ENCODE measurements around the gene IFT43.

Gene IFT43

DNA sequence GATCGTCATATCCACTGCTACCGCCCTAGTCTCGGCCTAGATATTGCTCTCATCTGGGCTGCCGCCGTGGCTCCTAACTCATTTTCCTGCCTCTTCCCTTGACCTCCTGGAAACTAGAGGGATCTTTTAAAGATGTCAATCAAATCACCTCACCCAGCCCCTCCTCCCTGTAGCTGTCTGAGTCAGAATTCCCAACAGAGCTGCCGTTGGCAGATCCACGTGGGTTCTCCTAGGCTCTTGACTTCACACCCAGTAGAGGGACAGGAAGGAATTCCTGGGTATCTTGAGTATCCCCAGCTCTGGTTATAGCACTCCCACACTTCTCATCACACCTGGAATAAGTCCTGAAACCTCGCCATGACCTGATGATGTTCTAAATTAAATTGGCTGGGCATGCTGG is 15.7 kb upstream of the IFT43 start:
- no peaks in the 10 kb centered on the region for H3K36me3 ChIP-seq (ENCODE audit: control insufficient read depth, insufficient read depth, low read length)
- no peak overlapping the region for H3K9ac ChIP-seq (ENCODE audit: low read length)
- H3K9me3 ChIP-seq (ENCODE audit: control insufficient read depth, low read length): no peaks in the 10 kb centered on the region
- peaks cover 6% of the 10 kb centered on the region for H3K4me1 ChIP-seq (ENCODE audit: control insufficient read depth, insufficient read depth, low read length)
- no peak overlapping the region for H3K4me3 ChIP-seq (ENCODE audit: low read length)
- H3K27me3 ChIP-seq (ENCODE audit: control insufficient read depth, insufficient read depth, low read length): no peaks in the 10 kb centered on the region

DNA sequence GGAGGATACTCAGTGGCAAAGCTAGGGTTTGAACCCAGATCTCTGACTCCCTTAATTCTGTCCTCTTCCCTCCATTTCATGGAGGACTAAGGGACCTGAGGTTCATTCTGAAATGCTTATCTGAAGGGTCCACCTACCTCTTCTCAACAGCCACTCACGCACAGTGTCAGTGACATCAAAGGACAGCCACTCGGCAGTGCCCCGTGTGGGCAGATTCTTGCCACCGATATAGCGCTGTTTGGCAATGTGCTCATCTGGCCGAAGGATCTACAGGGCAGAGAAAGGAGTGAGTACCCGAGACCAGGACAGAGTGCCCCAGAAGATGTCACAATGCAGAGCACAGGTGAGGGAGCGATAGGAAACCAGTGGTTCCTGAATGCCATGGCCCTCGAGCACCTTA is 14.6 kb upstream of the IFT43 start:
- Histone ChIP-seq H3K36me3 (ENCODE audit: control insufficient read depth, insufficient read depth, low read length) (no peaks in the 10 kb centered on the region), H3K4me3 (ENCODE audit: low read length) (no peak overlapping the region), H3K9ac (ENCODE audit: low read length) (no peak overlapping the region), H3K27me3 (ENCODE audit: control insufficient read depth, insufficient read depth, low read length) (no peaks in the 10 kb centered on the region), H3K9me3 (ENCODE audit: control insufficient read depth, low read length) (no peaks in the 10 kb centered on the region), H3K4me1 (ENCODE audit: control insufficient read depth, insufficient read depth, low read length) (peaks cover 6% of the 10 kb centered on the region)

DNA sequence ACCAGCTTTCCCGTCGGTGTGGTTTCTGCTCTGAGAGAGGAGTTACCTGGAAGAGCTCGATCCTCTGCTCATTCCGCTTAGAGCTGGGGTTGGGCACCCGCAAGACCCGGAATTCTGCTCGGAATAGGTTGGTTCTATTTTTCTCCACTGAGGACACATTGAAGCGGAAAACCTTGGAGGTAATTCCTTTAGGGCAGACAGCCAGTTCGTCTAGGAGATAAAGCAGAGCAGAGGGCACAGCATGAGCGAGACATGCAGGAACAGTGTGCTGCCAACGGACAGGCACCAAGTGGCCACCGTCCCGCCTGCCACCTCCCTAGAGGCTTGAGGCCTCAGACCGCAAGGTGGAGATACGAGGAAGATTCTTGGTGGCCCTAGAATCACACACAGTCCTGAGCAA is 14.1 kb upstream of the IFT43 start:
- Histone ChIP-seq H3K36me3 (ENCODE audit: control insufficient read depth, insufficient read depth, low read length) (no peaks in the 10 kb centered on the region), H3K9ac (ENCODE audit: low read length) (no peak overlapping the region), H3K27me3 (ENCODE audit: control insufficient read depth, insufficient read depth, low read length) (no peaks in the 10 kb centered on the region), H3K9me3 (ENCODE audit: control insufficient read depth, low read length) (no peaks in the 10 kb centered on the region), H3K4me3 (ENCODE audit: low read length) (no peak overlapping the region), H3K4me1 (ENCODE audit: control insufficient read depth, insufficient read depth, low read length) (peaks cover 6% of the 10 kb centered on the region)

DNA sequence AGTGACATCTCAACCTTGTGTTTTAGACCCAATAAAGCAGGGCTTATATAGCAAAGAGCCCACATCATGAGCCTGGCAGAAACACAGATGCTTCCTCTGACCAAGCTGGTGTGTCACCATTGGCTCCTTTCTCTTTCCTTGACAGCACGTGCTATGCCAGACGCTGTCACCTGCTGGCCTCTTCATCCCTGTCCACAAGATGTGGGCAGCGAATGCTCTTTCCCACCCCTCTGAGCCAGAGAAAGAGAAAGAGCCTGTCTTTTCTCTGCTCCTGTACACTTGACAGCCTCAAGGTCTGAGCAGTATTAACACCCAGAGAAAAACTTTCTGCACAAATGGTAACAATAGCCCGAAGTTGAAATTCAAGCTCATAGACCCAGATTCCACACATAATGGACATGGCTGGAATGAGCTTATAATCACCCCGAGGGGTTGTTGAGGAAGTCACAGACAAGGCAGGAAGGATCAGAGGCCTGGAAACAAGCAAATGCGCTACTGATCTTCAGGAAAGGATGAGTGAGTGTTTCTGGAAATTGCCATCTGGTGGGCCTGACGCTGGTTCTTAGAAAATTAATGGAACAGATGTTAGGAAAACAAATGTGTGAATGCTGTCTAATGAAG is 12.7 kb upstream of the IFT43 start:
- no peak overlapping the region for H3K9ac ChIP-seq (ENCODE audit: low read length)
- H3K4me1 ChIP-seq (ENCODE audit: control insufficient read depth, insufficient read depth, low read length): peaks cover 6% of the 10 kb centered on the region
- H3K36me3 ChIP-seq (ENCODE audit: control insufficient read depth, insufficient read depth, low read length): no peaks in the 10 kb centered on the region
- no peak overlapping the region for H3K4me3 ChIP-seq (ENCODE audit: low read length)
- H3K9me3 ChIP-seq (ENCODE audit: control insufficient read depth, low read length): no peaks in the 10 kb centered on the region
- H3K27me3 ChIP-seq (ENCODE audit: control insufficient read depth, insufficient read depth, low read length): no peaks in the 10 kb centered on the region

DNA sequence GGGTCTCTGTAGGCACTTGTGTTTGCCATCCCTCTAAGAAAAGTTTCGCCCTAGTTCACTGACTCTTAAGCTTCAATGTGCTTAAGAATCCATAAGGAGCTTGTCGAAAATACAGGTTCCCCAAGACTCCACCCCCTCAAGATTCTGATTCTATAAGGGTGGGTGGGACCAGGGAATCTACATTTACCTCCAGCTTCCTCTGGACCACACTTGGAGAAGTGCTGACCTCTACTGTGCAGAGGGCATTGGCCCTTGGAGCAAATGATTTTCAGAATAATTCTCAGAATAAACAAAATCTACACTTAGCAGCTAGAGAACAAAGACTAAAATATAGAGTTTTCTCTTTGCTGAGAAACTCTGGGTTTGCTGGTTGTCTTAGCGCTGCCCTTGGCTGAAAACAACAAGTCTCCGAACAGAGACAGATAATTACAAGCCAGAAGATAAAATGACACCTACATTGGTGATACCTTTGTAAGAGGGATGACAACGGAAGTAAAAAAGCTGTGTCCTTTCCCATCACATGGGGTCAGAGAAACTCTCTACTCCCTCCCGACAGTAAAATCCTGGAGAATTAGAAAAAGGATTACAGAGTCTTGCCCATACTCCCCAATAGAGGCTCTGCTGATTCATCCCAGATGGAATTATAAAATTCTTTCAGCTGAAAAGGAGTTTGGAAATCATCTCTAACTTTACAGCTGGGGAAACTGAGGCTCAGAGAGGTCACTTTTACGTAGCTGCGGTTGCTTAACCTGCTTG is 8.6 kb upstream of the IFT43 start:
- Histone ChIP-seq H3K4me1 (ENCODE audit: control insufficient read depth, insufficient read depth, low read length) (peaks cover 19% of the 10 kb centered on the region), H3K9ac (ENCODE audit: low read length) (no peak overlapping the region), H3K9me3 (ENCODE audit: control insufficient read depth, low read length) (no peaks in the 10 kb centered on the region), H3K27me3 (ENCODE audit: control insufficient read depth, insufficient read depth, low read length) (no peaks in the 10 kb centered on the region), H3K4me3 (ENCODE audit: low read length) (no peak overlapping the region), H3K36me3 (ENCODE audit: control insufficient read depth, insufficient read depth, low read length) (no peaks in the 10 kb centered on the region)

DNA sequence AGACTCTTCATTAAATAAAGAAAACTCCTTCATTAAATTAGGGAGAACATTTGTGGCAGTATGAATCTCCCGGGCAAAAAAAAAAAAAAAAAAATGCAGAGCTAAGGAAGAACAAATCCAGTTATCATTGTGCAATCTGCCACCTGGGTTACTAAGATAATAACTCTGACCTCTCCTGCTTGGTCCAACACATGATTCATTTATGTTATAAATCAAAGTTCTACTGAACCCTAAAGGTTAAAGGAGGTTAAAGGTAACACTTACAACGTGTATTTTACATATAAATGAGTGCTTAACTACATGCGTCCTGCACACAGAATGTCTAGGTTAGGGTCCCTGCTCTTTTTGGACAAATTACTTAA is 8.0 kb upstream of the IFT43 start:
- Histone ChIP-seq H3K9ac (ENCODE audit: low read length) (no peak overlapping the region), H3K27me3 (ENCODE audit: control insufficient read depth, insufficient read depth, low read length) (no peaks in the 10 kb centered on the region), H3K4me3 (ENCODE audit: low read length) (no peak overlapping the region), H3K36me3 (ENCODE audit: control insufficient read depth, insufficient read depth, low read length) (no peaks in the 10 kb centered on the region), H3K9me3 (ENCODE audit: control insufficient read depth, low read length) (no peaks in the 10 kb centered on the region), H3K4me1 (ENCODE audit: control insufficient read depth, insufficient read depth, low read length) (peaks cover 19% of the 10 kb centered on the region)

DNA sequence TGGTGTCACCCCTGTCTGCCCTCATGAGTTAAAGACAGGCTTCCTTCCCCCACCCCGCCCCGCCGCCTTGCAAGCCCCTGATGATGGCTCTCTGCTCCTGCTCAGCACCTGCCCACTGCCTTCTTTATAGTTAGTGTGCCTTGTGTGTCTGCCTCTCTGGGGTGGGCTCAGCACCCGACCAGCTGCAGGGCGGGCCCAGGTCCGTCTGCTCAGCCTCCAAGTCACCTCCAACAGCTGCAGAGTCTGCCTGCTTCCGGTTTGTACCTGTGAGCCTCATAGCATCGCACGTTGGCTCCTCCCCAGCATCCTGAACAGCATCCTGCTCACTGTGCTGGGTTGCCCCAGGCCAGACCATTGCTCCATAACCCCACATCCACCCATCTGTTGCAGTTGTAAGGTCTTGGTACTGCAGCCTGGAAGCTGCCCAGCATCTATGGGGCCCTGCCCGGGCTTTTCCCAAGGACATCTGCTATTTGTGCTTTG is 7.3 kb upstream of the IFT43 start:
- Histone ChIP-seq H3K27me3 (ENCODE audit: control insufficient read depth, insufficient read depth, low read length) (no peaks in the 10 kb centered on the region), H3K4me3 (ENCODE audit: low read length) (no peak overlapping the region), H3K36me3 (ENCODE audit: control insufficient read depth, insufficient read depth, low read length) (no peaks in the 10 kb centered on the region), H3K9ac (ENCODE audit: low read length) (no peak overlapping the region), H3K9me3 (ENCODE audit: control insufficient read depth, low read length) (no peaks in the 10 kb centered on the region), H3K4me1 (ENCODE audit: control insufficient read depth, insufficient read depth, low read length) (peaks cover 19% of the 10 kb centered on the region)

DNA sequence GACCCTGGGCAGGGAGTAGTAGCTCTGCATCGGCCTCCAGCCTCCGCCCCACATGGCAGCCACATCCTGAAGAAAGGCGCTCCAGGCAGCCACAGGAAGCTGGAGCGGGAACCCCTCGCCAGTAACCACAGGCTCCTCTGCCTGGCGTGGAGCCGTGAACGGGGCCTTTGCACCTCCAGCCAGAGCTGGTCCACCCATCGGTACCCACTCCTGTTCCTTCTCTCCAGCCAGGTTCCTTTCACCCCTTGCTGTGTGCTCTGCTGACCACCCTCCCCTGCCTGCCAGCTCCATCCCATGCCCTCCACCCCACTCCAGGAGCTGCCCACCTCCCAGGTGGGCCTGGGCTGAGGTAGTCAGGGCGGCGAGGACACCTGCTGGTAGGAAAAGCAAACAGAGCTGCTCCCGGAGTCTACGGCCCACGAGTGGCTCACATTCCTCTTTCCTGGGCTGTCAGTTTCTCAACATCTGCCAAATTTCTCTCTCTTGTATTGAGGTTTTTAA is 6.4 kb upstream of the IFT43 start:
- H3K4me3 ChIP-seq (ENCODE audit: low read length): no peak overlapping the region
- peaks cover 19% of the 10 kb centered on the region for H3K4me1 ChIP-seq (ENCODE audit: control insufficient read depth, insufficient read depth, low read length)

DNA sequence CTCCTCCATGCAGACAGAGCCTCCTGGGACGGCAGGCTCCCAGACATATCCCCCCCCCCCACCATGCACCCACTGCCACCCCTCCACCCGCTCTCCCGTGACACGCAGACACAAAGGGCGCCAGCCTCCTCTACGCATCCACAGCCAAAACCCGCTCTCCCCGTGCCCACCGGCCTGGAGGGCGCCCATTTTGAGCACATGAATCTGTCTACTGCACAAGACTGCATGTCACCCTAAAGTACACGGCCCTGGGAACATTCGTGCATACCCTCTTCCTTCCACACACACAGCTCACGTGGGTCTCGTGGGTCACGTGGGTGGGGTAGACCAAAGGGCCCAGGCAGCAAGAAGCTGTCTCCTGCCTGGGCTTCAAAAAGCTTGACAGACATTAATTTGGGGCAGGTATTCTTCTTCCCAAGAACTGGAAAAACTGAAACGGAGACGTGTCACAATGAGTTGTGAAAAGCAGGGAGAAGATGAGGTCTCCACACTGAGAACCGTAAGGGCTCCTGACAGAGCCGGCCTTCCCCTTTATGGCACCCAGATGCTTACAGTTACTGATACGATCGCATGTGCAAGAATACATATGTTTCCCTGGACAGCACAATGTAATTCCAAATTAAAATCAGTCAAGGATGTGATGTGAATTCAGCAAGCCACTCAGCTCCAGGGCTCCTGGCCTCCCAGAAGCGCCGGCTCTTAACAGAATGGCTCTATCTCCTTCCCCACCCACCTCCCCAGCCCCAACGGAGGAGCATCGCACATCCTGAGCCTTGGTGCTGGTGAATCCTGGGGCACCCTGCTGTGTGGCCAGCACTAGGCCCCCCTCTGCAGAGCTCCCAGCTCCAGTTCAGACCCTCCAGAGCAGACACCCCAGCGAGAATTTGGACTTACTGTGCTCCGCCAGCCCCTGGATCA is 5.7 kb upstream of the IFT43 start:
- H3K4me3 ChIP-seq (ENCODE audit: low read length): no peak overlapping the region
- H3K36me3 ChIP-seq (ENCODE audit: control insufficient read depth, insufficient read depth, low read length): no peaks in the 10 kb centered on the region
- H3K27me3 ChIP-seq (ENCODE audit: control insufficient read depth, insufficient read depth, low read length): no peaks in the 10 kb centered on the region
- H3K9me3 ChIP-seq (ENCODE audit: control insufficient read depth, low read length): no peaks in the 10 kb centered on the region
- H3K9ac ChIP-seq (ENCODE audit: low read length): peak overlapping the region; percentile 5
- H3K4me1 ChIP-seq (ENCODE audit: control insufficient read depth, insufficient read depth, low read length): peaks cover 19% of the 10 kb centered on the region

More for the DNA sequence above, 6.4 kb upstream of the IFT43 start:
- no peaks in the 10 kb centered on the region for H3K27me3 ChIP-seq (ENCODE audit: control insufficient read depth, insufficient read depth, low read length)
- no peaks in the 10 kb centered on the region for H3K9me3 ChIP-seq (ENCODE audit: control insufficient read depth, low read length)
- H3K36me3 ChIP-seq (ENCODE audit: control insufficient read depth, insufficient read depth, low read length): no peaks in the 10 kb centered on the region
- H3K9ac ChIP-seq (ENCODE audit: low read length): no peak overlapping the region

DNA sequence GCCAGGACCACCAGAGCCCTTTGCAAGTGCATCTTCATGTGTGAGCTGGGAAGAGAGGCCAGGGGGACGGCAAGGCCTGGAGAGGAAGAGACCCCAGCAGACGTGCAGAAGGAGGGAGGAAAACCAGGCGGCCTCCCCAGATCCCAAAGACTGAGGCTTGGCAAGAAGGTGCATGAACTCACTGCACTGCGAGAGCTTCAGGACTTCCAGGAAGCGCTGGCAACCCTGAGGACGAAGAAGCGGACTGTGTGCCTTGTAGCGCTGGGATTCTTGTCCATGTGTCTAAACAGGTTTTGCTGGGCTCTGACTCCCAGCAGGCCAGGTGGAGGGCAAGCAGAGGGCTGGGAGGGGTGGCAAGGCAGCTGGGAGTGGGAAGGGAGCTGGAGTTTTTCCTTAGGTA is 4.7 kb upstream of the IFT43 start:
- Histone ChIP-seq H3K9ac (ENCODE audit: low read length) (peak overlapping the region; percentile 90), H3K4me3 (ENCODE audit: low read length) (no peak overlapping the region), H3K36me3 (ENCODE audit: control insufficient read depth, insufficient read depth, low read length) (no peaks in the 10 kb centered on the region), H3K4me1 (ENCODE audit: control insufficient read depth, insufficient read depth, low read length) (peaks cover 19% of the 10 kb centered on the region), H3K9me3 (ENCODE audit: control insufficient read depth, low read length) (no peaks in the 10 kb centered on the region), H3K27me3 (ENCODE audit: control insufficient read depth, insufficient read depth, low read length) (no peaks in the 10 kb centered on the region)

DNA sequence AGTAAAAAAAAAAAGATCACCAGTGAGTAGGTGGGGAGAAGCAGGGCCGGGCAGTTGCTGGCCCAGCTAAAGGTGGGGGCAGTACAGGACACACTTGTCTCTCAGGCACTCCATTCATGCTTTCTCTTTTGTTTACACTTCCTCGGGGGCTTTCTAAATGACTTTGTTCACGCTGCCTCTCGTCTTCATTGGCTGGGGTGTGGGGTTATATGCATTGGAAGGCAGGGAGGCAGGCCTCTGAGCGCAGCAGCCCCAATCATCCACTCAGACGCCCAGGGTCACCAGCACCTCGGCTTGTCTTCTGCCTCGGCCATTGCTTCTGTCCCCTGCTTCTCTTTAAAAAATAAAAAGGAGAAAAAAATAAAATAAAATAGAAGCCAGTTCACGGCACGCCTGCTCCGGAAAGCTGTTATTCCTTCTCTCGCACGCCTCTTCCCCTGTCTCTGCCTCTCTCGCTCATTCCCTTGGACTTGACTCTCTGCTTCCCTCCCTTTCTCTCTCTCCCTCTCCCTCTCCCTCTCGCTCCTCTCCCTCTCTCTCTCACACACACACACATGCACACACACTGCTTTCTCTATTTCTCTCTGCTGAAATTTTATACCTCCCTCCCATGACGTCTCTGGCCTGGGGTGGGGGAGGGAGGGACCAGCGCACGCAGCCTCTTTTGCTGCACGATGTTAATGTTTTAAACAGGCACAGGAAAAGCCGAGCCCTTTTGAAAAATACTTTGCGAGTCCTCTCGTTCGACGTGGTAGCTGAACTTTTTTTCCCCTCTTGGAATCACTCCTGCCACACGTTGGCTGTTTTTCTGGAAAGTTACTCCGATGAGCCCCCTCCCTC is 3.9 kb upstream of the IFT43 start, which contains the start of gene TGFB3:
TSS of gene TGFB3 (minus strand) at position 570 of the 840 bp plus-strand sequence. CDS start 1,102 bp downstream, outside the sequence.
- H3K9me3 ChIP-seq (ENCODE audit: control insufficient read depth, low read length): no peaks in the 10 kb centered on the region
- peaks cover 25% of the 10 kb centered on the region for H3K4me1 ChIP-seq (ENCODE audit: control insufficient read depth, insufficient read depth, low read length)
- H3K27me3 ChIP-seq (ENCODE audit: control insufficient read depth, insufficient read depth, low read length): no peaks in the 10 kb centered on the region
- no peaks in the 10 kb centered on the region for H3K36me3 ChIP-seq (ENCODE audit: control insufficient read depth, insufficient read depth, low read length)
- peak within 1 kb of the TSS; percentile 90 for H3K9ac ChIP-seq (ENCODE audit: low read length)
- H3K4me3 ChIP-seq (ENCODE audit: low read length): peak within 1 kb of the TSS; percentile 47
